H1 (cell line): ENCODE measurements around the gene BTBD9. TPM values are rescaled to one million over a fixed set of nuclear protein-coding genes. Genes with fewer than 3 reads are reported as not detected.

Experiments
- EP300 ChIP-seq, 2 experiments: IDR thresholded peaks; 1 replicate in 1 of 2; 2 replicates in 1 of 2; pipeline ENCODE4 v1.6.1; 2011 to 2012; ENCODE audit warnings: low read depth in 2 of 2, low read length in 2 of 2, mild to moderate bottlenecking in 2 of 2, borderline replicate concordance in 1 of 2, inconsistent platforms in 1 of 2, moderate library complexity in 1 of 2
- polyA plus RNA-seq, 7 experiments: library from polyadenylated mRNA; depleted of rRNA in 3 of 7; stranded (reverse) in 5 of 7; unstranded in 2 of 7; fragments of >200 nt in 5 of 7; fragments of 200-250 nt in 2 of 7; gene quantifications; 1 replicate in 5 of 7; 2 replicates in 1 of 7; 4 replicates in 1 of 7; pipeline versions ENCODE4 v1.2.1 to v1.2.3, GENCODE V29; 2011 to 2013; ENCODE audit warnings: missing spikeins in 2 of 7, mixed read lengths in 2 of 7
- total RNA-seq: library from RNA; stranded (reverse); fragmentation: NEBNext Ultra II Directional; extraction: Animal tissue kit (Norgen Biotek cat#: 25700); gene quantifications from 2 replicates; pipeline ENCODE4 v1.2.1, GENCODE V29; 2021

The BTBD9 gene
- total and polyA plus RNA-seq, 2 of the 8 experiments (the other 6 are each of a cell fraction or from before 2014, with no cell fraction given), result 0.92 to 4.1 TPM

DNA sequence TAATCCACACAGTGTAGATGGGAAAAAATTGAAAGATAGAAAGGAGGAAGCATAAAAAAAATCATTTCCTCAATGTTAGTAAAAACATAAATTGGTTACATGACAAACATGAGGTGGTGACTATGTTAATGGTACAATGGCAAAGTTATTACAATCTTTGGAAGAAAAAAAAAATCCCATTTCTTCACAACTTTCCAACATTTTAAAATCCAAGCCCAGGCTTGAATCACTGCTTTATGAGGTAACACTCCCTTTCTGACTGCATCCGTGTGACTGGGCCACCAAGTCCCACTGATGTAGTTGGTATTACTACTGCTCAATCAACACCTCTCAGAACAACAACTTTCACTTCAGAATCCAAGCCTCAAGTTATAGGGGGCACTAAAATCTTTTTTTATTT, 160.4 kb downstream of the BTBD9 start (continued):
- TF ChIP-seq EP300 (IDR thresholded peaks at IDR 0.05; ENCODE audit: borderline replicate concordance in 1 of 2, low read depth in 2 of 2, low read length in 2 of 2), result no peak
- TF ChIP-seq, all 59 proteins: peak for 0
